Esophagus muscularis mucosa (tissue), 4 donors: ENCODE results near the gene AGER. TPM values are rescaled to one million over a fixed set of nuclear protein-coding genes. Genes with fewer than 3 reads are reported as not detected.

Experiments
- DNase-seq: peaks from one replicate; pipeline ENCODE4 v3.0.0-alpha.2; 2017; ENCODE audit errors: extremely low spot score
- H3K27ac ChIP-seq, 4 donors: fragments of 200-600 bp; sonication (generic); replicated peaks in 1 of 4; 1 replicate in 3 of 4; 2 replicates in 1 of 4; pipeline ENCODE4 v1.5.1; 2016 to 2019; ENCODE audit warnings: mild to moderate bottlenecking in 1 of 4
- H3K27me3 ChIP-seq, 4 donors: fragments of 200-600 bp; sonication (generic); one replicate each; pipeline versions ENCODE4 v1.5.1 to v1.6.0; 2016 to 2019
- H3K36me3 ChIP-seq, 4 donors: fragments of 200-600 bp; sonication (generic); one replicate each; pipeline ENCODE4 v1.5.1; 2016 to 2019
- H3K4me1 ChIP-seq, 4 donors: fragments of 200-600 bp; sonication (generic); one replicate each; pipeline ENCODE4 v1.5.1; 2016 to 2019
- H3K4me3 ChIP-seq, 4 donors: fragments of 200-600 bp; sonication (generic); 1 replicate in 2 of 4; 2 replicates in 2 of 4; pipeline ENCODE4 v1.5.1; 2016 to 2019; ENCODE audit warnings: mild to moderate bottlenecking in 4 of 4, moderate library complexity in 1 of 4
- H3K9me3 ChIP-seq, 4 donors: fragments of 200-600 bp; sonication (generic); 1 replicate in 3 of 4; 2 replicates in 1 of 4; pipeline ENCODE4 v1.5.1; 2016 to 2019
- CTCF ChIP-seq, 3 experiments: fragments of 200-600 bp in 2 of 3; fragments of 450-650 bp in 1 of 3; sonication (generic) in 2 of 3; IDR thresholded peaks; one replicate each; pipeline ENCODE4 v1.5.1; 2017 to 2019; ENCODE audit warnings: antibody characterized with exemption in 3 of 3, mild to moderate bottlenecking in 2 of 3, moderate library complexity in 1 of 3
- EP300 ChIP-seq: sonication (generic); formaldehyde crosslinking; IDR thresholded peaks from one replicate; pipeline ENCODE4 v1.6.1; 2017; ENCODE audit warnings: antibody characterized with exemption
- POLR2A ChIP-seq: fragments of 450-650 bp; IDR thresholded peaks from one replicate; pipeline ENCODE4 v1.6.1; 2017; ENCODE audit warnings: antibody characterized with exemption, moderate library complexity, mild to moderate bottlenecking, low read depth
- POLR2AphosphoS5 ChIP-seq, 2 donors: sonication (generic); formaldehyde crosslinking; IDR thresholded peaks; one replicate each; pipeline ENCODE4 v1.6.1; 2017; ENCODE audit warnings: antibody characterized with exemption in 2 of 2
- WGBS: methylation state at CpG from one replicate; pipeline ENCODE4 v1.1.5; 2018; 5-methylcytosine and 5-hydroxymethylcytosine counted together
- intact Hi-C: fragments of 100-400 bp; cut with DNase I; formaldehyde crosslinking; loops from one replicate; pipeline ENCODE4 v1.15.1; 2023
- total RNA-seq, 4 donors: library from RNA; depleted of rRNA; stranded (reverse); fragments of >200 nt; gene quantifications; one replicate each; pipeline versions ENCODE4 v1.1.0 to v1.2.1, GENCODE V29; 2016

AGER gene
- total RNA-seq, 4 donors from 2014 or later, result 0.83 to 5.9 (median 3.8) TPM

DNA sequence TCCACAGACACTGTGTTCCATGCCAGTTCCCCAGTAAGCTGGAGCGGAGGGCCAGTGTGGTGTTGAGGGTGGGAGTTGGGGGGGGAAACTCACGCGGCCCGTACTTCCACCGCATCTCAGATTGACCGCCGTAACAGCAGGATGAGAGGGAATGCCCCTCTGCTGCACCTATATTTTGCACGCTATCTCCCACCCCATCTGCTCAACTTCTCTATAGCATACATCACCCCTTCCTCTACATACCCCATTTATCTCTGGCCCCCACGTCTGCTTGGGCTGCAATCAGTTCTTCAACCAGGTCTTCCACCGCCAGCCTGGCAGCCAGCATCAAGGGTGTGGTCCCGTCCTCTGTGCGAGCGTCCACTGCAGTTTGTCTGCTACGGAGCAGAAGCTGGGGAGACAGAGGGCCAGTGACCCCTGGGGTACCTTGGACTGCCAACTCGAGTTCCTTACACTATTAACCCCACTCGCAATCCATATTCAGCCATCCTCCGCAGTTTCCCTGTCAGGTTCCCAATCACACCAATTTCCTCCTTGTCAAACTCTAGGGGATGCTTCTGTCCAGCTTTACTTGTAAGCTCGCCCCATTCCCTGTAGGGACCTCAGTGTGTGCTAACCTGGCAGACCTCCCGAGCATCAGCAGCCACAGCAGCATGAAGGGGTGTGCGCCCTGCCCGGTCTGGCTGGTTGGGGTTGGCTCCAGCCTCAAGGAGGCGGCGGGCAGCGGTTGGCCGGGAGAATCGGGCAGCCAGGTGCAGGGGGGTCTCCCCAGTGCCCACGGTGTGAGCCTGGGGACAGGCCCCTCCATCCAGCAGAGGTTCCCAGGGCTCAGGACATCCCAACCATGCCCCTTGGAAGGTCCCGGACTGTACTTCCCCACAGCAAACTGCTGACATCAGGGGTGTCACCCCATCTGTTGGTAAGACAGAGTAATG, 12.9 kb upstream of the AGER start:
- H3K4me1 ChIP-seq, result peaks cover 32 to 42% (median 35%) of the 10 kb centered on the region in 4 donors
- no peaks in the 10 kb centered on the region for H3K9me3 ChIP-seq
- DNase-seq, result no peak
- H3K4me3 ChIP-seq, result peak overlapping the region; percentile 65 to 95 (median 78)
- H3K27ac ChIP-seq, result peak overlapping the region; percentile 94 to 100 (median 96)
- 25% methylated on average over 25 of the region's 28 CpGs for WGBS
- intact Hi-C loops, result loop anchor here (5.0 kb wide), 2 partner anchors 45 to 780 kb away; no protein-coding TSS in a partner anchor
- H3K36me3 ChIP-seq, result peaks cover 0 to 36% (median 0%) of the 10 kb centered on the region in 4 donors
- no peak for TF ChIP-seq CTCF (IDR thresholded peaks at IDR 0.05)
- TF ChIP-seq POLR2A, result no peak
- TF ChIP-seq POLR2AphosphoS5 (IDR thresholded peaks at IDR 0.05), result no peak
- no peak for TF ChIP-seq EP300
- H3K27me3 ChIP-seq, result peaks cover 0 to 15% (median 0%) of the 10 kb centered on the region in 4 donors

DNA sequence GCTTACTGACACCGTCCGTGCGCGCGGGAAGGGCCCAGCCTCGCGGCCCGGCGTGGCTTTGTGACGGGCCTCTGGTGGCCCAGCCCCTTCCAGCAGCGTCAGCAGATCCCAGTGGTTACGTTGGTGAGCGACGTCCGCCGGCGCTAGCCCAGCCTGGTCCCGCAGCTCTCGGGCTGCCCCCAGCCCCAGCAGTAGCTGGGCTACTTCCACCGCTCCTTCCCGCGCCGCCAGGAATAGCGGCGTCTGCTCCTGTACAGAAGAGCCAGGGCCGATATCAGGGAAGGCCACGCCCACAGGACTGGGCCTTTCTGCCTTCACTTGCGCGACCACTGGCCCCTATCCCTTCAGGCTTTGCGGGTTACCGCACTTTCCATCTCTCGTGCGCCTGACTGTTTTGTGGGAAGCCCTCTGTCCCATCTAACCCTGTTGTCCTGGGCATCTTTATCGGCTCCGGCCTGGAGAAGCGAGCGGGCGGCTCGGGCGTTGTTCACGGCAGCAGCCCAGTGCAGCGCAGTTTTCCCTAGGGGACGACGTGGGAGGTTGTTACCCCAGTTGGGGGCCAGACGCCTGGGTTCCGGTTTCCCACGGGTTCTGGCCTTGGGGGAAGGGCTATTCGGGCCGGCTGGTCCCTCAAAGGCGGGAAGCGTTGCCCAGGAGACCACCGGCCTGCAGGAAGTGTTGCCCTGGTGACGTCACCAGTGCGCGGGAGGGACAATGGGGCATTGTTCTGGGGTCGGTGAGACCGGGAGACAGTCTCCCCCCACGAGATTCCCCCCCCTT, 12.0 kb upstream of the AGER start:
- Histone ChIP-seq H3K27me3 (peaks cover 0 to 6% (median 0%) of the 10 kb centered on the region in 4 donors), H3K4me3 (peak overlapping the region; percentile 65 to 95 (median 78)), H3K4me1 (peaks cover 39 to 49% (median 43%) of the 10 kb centered on the region in 4 donors), H3K27ac (peak overlapping the region; percentile 94 to 100 (median 96)), H3K9me3 (no peaks in the 10 kb centered on the region), H3K36me3 (peaks cover 0 to 27% (median 0%) of the 10 kb centered on the region in 4 donors)
- intact Hi-C loops, result loop anchor here (5.0 kb wide), 2 partner anchors 46 to 781 kb away; no protein-coding TSS in a partner anchor
- TF ChIP-seq CTCF (IDR thresholded peaks at IDR 0.05) (no peak), EP300 (peak; percentile 77), POLR2A (peak; percentile 98), POLR2AphosphoS5 (IDR thresholded peaks at IDR 0.05) (peak; percentile 94 to 100)
- peak; percentile 97 for DNase-seq
- 0% methylated on average over 16 of the region's 58 CpGs for WGBS

DNA sequence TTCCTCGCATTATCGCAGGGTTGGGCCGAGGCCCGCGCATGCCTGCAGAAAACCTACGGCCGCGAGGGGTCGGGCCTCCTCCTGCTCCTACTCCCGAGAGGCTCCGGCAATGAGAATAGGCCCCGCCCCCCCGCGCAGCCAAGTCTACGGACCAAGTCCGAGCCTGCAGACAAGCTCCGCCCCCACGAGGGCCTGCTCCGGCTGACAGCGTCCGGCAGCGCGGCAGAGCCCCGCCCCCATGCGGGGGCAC, 11.5 kb upstream of the AGER start:
- H3K9me3 ChIP-seq, result no peaks in the 10 kb centered on the region
- intact Hi-C loops, result loop anchor here (5.0 kb wide), 2 partner anchors 47 to 782 kb away; no protein-coding TSS in a partner anchor
- peak overlapping the region; percentile 65 to 95 (median 78) for H3K4me3 ChIP-seq
- H3K27me3 ChIP-seq, result peaks cover 0 to 1% (median 0%) of the 10 kb centered on the region in 4 donors
- H3K36me3 ChIP-seq, result peaks cover 0 to 22% (median 0%) of the 10 kb centered on the region in 4 donors
- DNase-seq, result peak; percentile 100
- H3K27ac ChIP-seq, result peak overlapping the region; percentile 94 to 100 (median 96)
- peaks cover 44 to 55% (median 49%) of the 10 kb centered on the region in 4 donors for H3K4me1 ChIP-seq
- 0% methylated on average over 6 of the region's 25 CpGs for WGBS
- TF ChIP-seq CTCF (IDR thresholded peaks at IDR 0.05), result peak; percentile 17 to 54 (median 53)
- no peak for TF ChIP-seq POLR2AphosphoS5 (IDR thresholded peaks at IDR 0.05)

- WGBS, result 21% methylated on average over 12 of the region's 15 CpGs
- Histone ChIP-seq H3K4me1 (peaks cover 47 to 58% (median 52%) of the 10 kb centered on the region in 4 donors), H3K36me3 (peaks cover 0 to 19% (median 0%) of the 10 kb centered on the region in 4 donors), H3K9me3 (no peaks in the 10 kb centered on the region), H3K27me3 (no peaks in the 10 kb centered on the region), H3K4me3 (peak overlapping the region; percentile 53 to 95 (median 74)), H3K27ac (peak overlapping the region; percentile 89 to 100 (median 94))
- intact Hi-C loops, result loop anchor here (5.0 kb wide), 2 partner anchors 47 to 782 kb away; no protein-coding TSS in a partner anchor
- DNase-seq, result no peak
- peak; percentile 85 to 89 for TF ChIP-seq POLR2AphosphoS5 (IDR thresholded peaks at IDR 0.05)
- TF ChIP-seq CTCF (IDR thresholded peaks at IDR 0.05), result peak; percentile 44 to 64 (median 47)
- no peak for TF ChIP-seq EP300
- TF ChIP-seq POLR2A, result peak; percentile 84
Measured at GRCh38 chr6:32194825-32195651, 11.0 kb upstream of the AGER start.
